Natural killer cell (primary cell): Measurements from ENCODE around the gene NXPH4. TPM values are rescaled to one million over a fixed set of nuclear protein-coding genes. Genes with fewer than 3 reads are reported as not detected.

Experiments used
- ATAC-seq, 3 donors: fragments of 150-1000 bp in 2 of 3; fragments of 200-7000 bp in 1 of 3; cut with Tn5 transposase; 1 replicate in 1 of 3; 2 replicates in 2 of 3; pipeline ENCODE4 v1.10.0; 2021; ENCODE audit warnings: mild to moderate bottlenecking in 2 of 3, moderate library complexity in 2 of 3
- DNase-seq, 2 donors: peaks; one replicate each; pipeline versions ENCODE4 v3.0.0 to v3.0.0-alpha.2; 2013 to 2021; ENCODE audit warnings: mixed read lengths in 1 of 2
- H3K27ac ChIP-seq: one replicate; pipeline ENCODE4 v1.5.1; 2013; ENCODE audit warnings: mild to moderate bottlenecking, low read length
- H3K27me3 ChIP-seq: one replicate; pipeline ENCODE4 v1.6.1; 2013; ENCODE audit warnings: low read length; ENCODE audit not compliant: control insufficient read depth, insufficient read depth
- H3K36me3 ChIP-seq: one replicate; pipeline ENCODE4 v1.6.1; 2013; ENCODE audit warnings: low read length; ENCODE audit not compliant: control insufficient read depth, insufficient read depth
- H3K4me1 ChIP-seq: one replicate; pipeline ENCODE4 v1.6.1; 2013; ENCODE audit warnings: low read length; ENCODE audit not compliant: control insufficient read depth, insufficient read depth
- H3K4me3 ChIP-seq: one replicate; pipeline ENCODE4 v1.5.1; 2013; ENCODE audit warnings: low read length
- H3K9me3 ChIP-seq: one replicate; pipeline ENCODE4 v1.6.1; 2013; ENCODE audit warnings: low read length; ENCODE audit not compliant: control insufficient read depth, insufficient read depth
- H3K27ac Mint-ChIP-seq, 2 donors: one replicate each; pipeline ENCODE4 v1.8.0; 2022; ENCODE audit warnings: mild to moderate bottlenecking in 2 of 2, mixed read lengths in 2 of 2, moderate library complexity in 1 of 2
- H3K27me3 Mint-ChIP-seq, 2 donors: one replicate each; pipeline ENCODE4 v1.8.0; 2022; ENCODE audit warnings: low read depth in 2 of 2, mixed read lengths in 2 of 2
- H3K36me3 Mint-ChIP-seq: one replicate; pipeline ENCODE4 v1.8.0; 2022; ENCODE audit warnings: mixed read lengths
- H3K4me1 Mint-ChIP-seq, 2 donors: one replicate each; pipeline ENCODE4 v1.8.0; 2022; ENCODE audit warnings: mixed read lengths in 2 of 2
- H3K4me3 Mint-ChIP-seq: one replicate; pipeline ENCODE4 v1.8.0; 2022; ENCODE audit warnings: mild to moderate bottlenecking, moderate library complexity, mixed read lengths
- H3K9me3 Mint-ChIP-seq, 2 donors: one replicate each; pipeline ENCODE4 v1.8.0; 2022; ENCODE audit warnings: mixed read lengths in 2 of 2
- WGBS: methylation state at CpG from one replicate; pipeline ENCODE4 v1.1.7; 2013; ENCODE audit warnings: missing lambda C conversion rate; ENCODE audit not compliant: insufficient coverage; 5-methylcytosine and 5-hydroxymethylcytosine counted together
- intact Hi-C: fragments of 100-400 bp; cut with micrococcal nuclease; formaldehyde crosslinking; loops from one replicate; pipeline ENCODE4 v1.14.2; 2022
- total RNA-seq, 4 donors: library from RNA; stranded (reverse); fragments of 120-200 nt in 1 of 4; gene quantifications; one replicate each; pipeline versions ENCODE4 v1.2.3 to v1.2.4, GENCODE V29; 2013 to 2022
- TF ChIP-seq, protein P1 (sequence below): fragments of 200-600 bp; IDR thresholded peaks from one replicate; pipeline ENCODE4 v1.8.0; 2022; ENCODE audit warnings: antibody characterized with exemption

Gene NXPH4
- total RNA-seq, 3 donors from 2014 or later (not counting 1 experiment from before 2014, with no cell fraction given) = 0.82 TPM; not detected in 2

DNA sequence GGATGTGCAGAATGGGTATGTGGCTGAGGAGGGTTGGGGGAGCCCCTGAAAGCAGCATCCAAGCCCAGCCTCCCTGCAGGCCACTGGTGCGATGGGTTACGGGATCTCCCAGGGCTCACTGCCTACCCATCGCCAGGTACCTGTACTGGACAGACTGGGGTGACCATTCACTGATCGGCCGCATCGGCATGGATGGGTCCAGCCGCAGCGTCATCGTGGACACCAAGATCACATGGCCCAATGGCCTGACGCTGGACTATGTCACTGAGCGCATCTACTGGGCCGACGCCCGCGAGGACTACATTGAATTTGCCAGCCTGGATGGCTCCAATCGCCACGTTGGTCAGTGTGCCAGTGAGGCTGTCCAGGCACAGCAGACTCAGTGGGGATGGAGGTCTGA, 18.3 kb upstream of the NXPH4 start:
- no peak overlapping the region for H3K4me3 Mint-ChIP-seq
- Histone ChIP-seq H3K9me3 (no peaks in the 10 kb centered on the region), H3K36me3 (no peaks in the 10 kb centered on the region), H3K4me3 (no peak overlapping the region), H3K27me3 (no peaks in the 10 kb centered on the region), H3K27ac (no peak overlapping the region), H3K4me1 (peaks cover 17% of the 10 kb centered on the region)
- DNase-seq = no peak
- peaks cover 7 to 18% of the 10 kb centered on the region in 2 donors for H3K27me3 Mint-ChIP-seq
- H3K36me3 Mint-ChIP-seq = no peaks in the 10 kb centered on the region
- H3K9me3 Mint-ChIP-seq = no peaks in the 10 kb centered on the region
- ATAC-seq = no peak
- peaks cover 9 to 13% of the 10 kb centered on the region in 2 donors for H3K4me1 Mint-ChIP-seq
- WGBS = 94% methylated on average over 17 of the region's 17 CpGs
- TF ChIP-seq, protein P1, sequence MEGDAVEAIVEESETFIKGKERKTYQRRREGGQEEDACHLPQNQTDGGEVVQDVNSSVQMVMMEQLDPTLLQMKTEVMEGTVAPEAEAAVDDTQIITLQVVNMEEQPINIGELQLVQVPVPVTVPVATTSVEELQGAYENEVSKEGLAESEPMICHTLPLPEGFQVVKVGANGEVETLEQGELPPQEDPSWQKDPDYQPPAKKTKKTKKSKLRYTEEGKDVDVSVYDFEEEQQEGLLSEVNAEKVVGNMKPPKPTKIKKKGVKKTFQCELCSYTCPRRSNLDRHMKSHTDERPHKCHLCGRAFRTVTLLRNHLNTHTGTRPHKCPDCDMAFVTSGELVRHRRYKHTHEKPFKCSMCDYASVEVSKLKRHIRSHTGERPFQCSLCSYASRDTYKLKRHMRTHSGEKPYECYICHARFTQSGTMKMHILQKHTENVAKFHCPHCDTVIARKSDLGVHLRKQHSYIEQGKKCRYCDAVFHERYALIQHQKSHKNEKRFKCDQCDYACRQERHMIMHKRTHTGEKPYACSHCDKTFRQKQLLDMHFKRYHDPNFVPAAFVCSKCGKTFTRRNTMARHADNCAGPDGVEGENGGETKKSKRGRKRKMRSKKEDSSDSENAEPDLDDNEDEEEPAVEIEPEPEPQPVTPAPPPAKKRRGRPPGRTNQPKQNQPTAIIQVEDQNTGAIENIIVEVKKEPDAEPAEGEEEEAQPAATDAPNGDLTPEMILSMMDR = no peak
- no peak overlapping the region for H3K27ac Mint-ChIP-seq
- intact Hi-C loops = no loop called here

DNA sequence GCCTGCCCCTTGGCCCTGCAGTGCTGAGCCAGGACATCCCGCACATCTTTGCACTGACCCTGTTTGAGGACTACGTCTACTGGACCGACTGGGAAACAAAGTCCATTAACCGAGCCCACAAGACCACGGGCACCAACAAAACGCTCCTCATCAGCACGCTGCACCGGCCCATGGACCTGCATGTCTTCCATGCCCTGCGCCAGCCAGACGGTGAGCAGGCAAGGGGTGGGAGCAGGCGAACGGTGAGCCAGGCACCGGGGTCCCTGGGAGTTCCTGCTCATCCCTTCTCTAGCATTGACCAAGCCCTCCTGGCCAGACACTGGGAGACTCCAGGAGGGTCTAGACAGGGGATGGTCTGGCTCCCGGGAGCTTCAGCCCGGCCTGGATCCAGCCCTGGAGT, 17.4 kb upstream of the NXPH4 start:
- H3K36me3 ChIP-seq = no peaks in the 10 kb centered on the region
- TF ChIP-seq, protein P1 = no peak
- no peaks in the 10 kb centered on the region for H3K36me3 Mint-ChIP-seq
- H3K4me1 ChIP-seq = peaks cover 17% of the 10 kb centered on the region
- no peak overlapping the region for H3K4me3 Mint-ChIP-seq
- H3K27ac ChIP-seq = no peak overlapping the region
- H3K4me3 ChIP-seq = no peak overlapping the region
- H3K9me3 Mint-ChIP-seq = no peaks in the 10 kb centered on the region
- H3K4me1 Mint-ChIP-seq = peaks cover 9 to 13% of the 10 kb centered on the region in 2 donors
- intact Hi-C loops = no loop called here
- ATAC-seq (no peak), DNase-seq (no peak)
- no peaks in the 10 kb centered on the region for H3K27me3 ChIP-seq
- peaks cover 7 to 20% of the 10 kb centered on the region in 2 donors for H3K27me3 Mint-ChIP-seq
- 88% methylated on average over 15 of the region's 15 CpGs for WGBS
- H3K9me3 ChIP-seq = no peaks in the 10 kb centered on the region
- H3K27ac Mint-ChIP-seq = no peak overlapping the region

DNA sequence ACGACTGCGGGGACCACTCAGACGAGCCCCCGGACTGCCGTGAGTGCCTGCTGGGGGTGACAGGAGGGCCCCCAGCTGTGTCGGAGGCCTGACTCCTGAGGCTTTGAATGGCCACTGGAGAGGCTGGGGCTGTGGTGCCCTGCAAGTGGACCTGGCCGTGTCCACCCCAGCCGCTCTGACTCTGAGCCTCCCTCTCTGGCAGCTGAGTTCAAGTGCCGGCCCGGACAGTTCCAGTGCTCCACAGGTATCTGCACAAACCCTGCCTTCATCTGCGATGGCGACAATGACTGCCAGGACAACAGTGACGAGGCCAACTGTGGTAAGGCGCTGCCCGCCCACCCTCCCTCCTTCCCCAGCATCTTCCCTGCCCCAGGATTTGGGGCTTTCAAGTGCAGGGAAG, 16.1 kb upstream of the NXPH4 start:
- 92% methylated on average over 14 of the region's 15 CpGs for WGBS
- Mint-ChIP-seq H3K4me1 (peaks cover 9 to 12% of the 10 kb centered on the region in 2 donors), H3K36me3 (no peaks in the 10 kb centered on the region), H3K4me3 (no peak overlapping the region), H3K27ac (no peak overlapping the region), H3K27me3 (peaks cover under 1 to 18% of the 10 kb centered on the region in 2 donors), H3K9me3 (no peaks in the 10 kb centered on the region)
- Histone ChIP-seq H3K4me3 (no peak overlapping the region), H3K27me3 (no peaks in the 10 kb centered on the region), H3K9me3 (no peaks in the 10 kb centered on the region), H3K4me1 (peaks cover 14% of the 10 kb centered on the region), H3K27ac (no peak overlapping the region), H3K36me3 (no peaks in the 10 kb centered on the region)
- TF ChIP-seq, protein P1 = no peak
- DNase-seq (no peak), ATAC-seq (no peak)
- intact Hi-C loops = no loop called here

DNA sequence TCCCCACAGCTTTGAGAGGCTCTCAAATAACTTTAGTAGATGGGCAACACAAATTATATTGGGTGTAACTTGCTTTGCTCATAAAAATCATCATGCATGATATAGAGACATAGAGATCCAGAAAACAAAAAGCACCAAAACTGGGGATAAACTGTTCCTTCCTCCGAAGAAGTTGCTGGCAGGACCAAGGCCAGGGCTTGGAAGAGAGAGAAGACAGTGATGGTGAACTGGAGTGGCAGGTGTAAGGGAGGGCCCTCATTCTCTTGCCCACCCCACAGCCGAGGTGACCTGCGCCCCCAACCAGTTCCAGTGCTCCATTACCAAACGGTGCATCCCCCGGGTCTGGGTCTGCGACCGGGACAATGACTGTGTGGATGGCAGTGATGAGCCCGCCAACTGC, 15.4 kb upstream of the NXPH4 start:
- intact Hi-C loops = no loop called here
- Histone ChIP-seq H3K4me3 (no peak overlapping the region), H3K4me1 (peaks cover 7% of the 10 kb centered on the region), H3K27ac (no peak overlapping the region), H3K9me3 (no peaks in the 10 kb centered on the region), H3K27me3 (no peaks in the 10 kb centered on the region), H3K36me3 (no peaks in the 10 kb centered on the region)
- no peak overlapping the region for H3K4me3 Mint-ChIP-seq
- no peak for DNase-seq
- peaks cover 0 to 17% of the 10 kb centered on the region in 2 donors for H3K27me3 Mint-ChIP-seq
- no peak for ATAC-seq
- H3K9me3 Mint-ChIP-seq = no peaks in the 10 kb centered on the region
- TF ChIP-seq, protein P1 = no peak
- H3K36me3 Mint-ChIP-seq = no peaks in the 10 kb centered on the region
- H3K27ac Mint-ChIP-seq = no peak overlapping the region
- WGBS = 89% methylated on average over 8 of the region's 8 CpGs
- peaks cover 4 to 5% of the 10 kb centered on the region in 2 donors for H3K4me1 Mint-ChIP-seq
